ENCODE data around the gene AMZ1. TPM values are rescaled to one million over a fixed set of nuclear protein-coding genes. Genes with fewer than 3 reads are reported as not detected.

AMZ1 gene
- polyA plus RNA-seq, 4 donors = 0.10 to 0.31 (median 0.16) TPM

GRCh38 chr7:2764621-2765020 lies 76.6 kb downstream of the AMZ1 start:
- DNase-seq (ENCODE audit: low read depth in 4 of 4, low spot score in 3 of 4) = no peak

Other genes starting within 250 kb of the AMZ1 start
- not detected for gene GRIFIN, start 211.8 kb upstream of the AMZ1 start, polyA plus RNA-seq (ENCODE audit: insufficient read length in 4 of 4)
- gene LFNG, start 168.4 kb upstream of the AMZ1 start, polyA plus RNA-seq (ENCODE audit: insufficient read length in 4 of 4) = 10 to 100 TPM; 10.7 to 34.9 (median 28.1) TPM
- gene BRAT1, start 132.7 kb upstream of the AMZ1 start, polyA plus RNA-seq (ENCODE audit: insufficient read length in 4 of 4) = 10 to 100 TPM; 23.1 to 40.9 (median 25.2) TPM
- gene IQCE, start 129.2 kb upstream of the AMZ1 start, polyA plus RNA-seq (ENCODE audit: insufficient read length in 4 of 4) = 10 to 100 TPM; 16.5 to 24.7 (median 19.4) TPM
- gene TTYH3, start 56.2 kb upstream of the AMZ1 start, polyA plus RNA-seq (ENCODE audit: insufficient read length in 4 of 4) = 100 to 1,000 TPM in 2 of 4 donors, 10 to 100 TPM in 2; 81.9 to 146 (median 108) TPM
- gene GNA12, start 156.1 kb downstream of the AMZ1 start, polyA plus RNA-seq (ENCODE audit: insufficient read length in 4 of 4) = 10 to 100 TPM; 38.6 to 55.9 (median 41.4) TPM